Mesodermal cell (in vitro differentiated cells): ENCODE results near the gene CRNN.

Experiments used
- H3K27ac ChIP-seq: 2 replicates; pipeline ENCODE4 v1.7.0; 2013; ENCODE audit warnings: mild to moderate bottlenecking, low read depth, low read length, moderate library complexity; ENCODE audit not compliant: severe bottlenecking
- H3K36me3 ChIP-seq: 2 replicates; pipeline ENCODE4 v1.7.1; 2013; ENCODE audit warnings: mild to moderate bottlenecking, low read length, moderate library complexity; ENCODE audit not compliant: control insufficient read depth, insufficient read depth
- H3K4me1 ChIP-seq: one replicate; pipeline ENCODE4 v1.7.1; 2013; ENCODE audit warnings: mild to moderate bottlenecking, low read length; ENCODE audit not compliant: insufficient read depth, control insufficient read depth, poor library complexity, severe bottlenecking
- H3K4me3 ChIP-seq: 2 replicates; pipeline ENCODE4 v1.7.0; 2013; ENCODE audit warnings: low read length, control low read depth, mild to moderate bottlenecking; ENCODE audit not compliant: insufficient read depth, poor library complexity, severe bottlenecking; ENCODE audit errors: extremely low read depth
- H3K9me3 ChIP-seq: 2 replicates; pipeline ENCODE4 v1.7.1; 2013; ENCODE audit warnings: mild to moderate bottlenecking, low read length, moderate library complexity; ENCODE audit not compliant: control insufficient read depth
- WGBS, 2 experiments: methylation state at CpG; one replicate each; pipeline ENCODE4 v1.1.5; 2013; ENCODE audit warnings: missing lambda C conversion rate in 2 of 2; ENCODE audit not compliant: insufficient coverage in 2 of 2; 5-methylcytosine and 5-hydroxymethylcytosine counted together

CRNN gene

DNA sequence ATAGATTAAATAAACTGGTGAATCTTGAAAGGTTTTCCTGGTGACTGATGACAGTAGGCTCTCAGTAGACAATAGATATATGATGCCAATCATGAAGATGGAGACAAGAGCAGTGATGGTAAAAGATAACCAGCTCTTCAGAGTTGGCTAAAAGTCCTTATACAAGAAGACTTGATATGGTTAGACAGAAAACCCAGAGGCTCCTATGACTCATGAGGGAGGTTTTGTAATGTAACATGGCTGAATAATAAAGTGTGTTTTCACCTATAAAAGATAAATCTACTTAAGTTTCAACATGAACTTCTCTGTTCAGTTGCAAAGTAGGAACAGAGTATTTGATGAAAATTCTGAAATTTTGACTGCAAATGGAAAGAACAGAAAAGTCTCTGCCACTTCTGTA is 12.7 kb upstream of the CRNN start:
- Histone ChIP-seq H3K4me3 (no peak overlapping the region), H3K27ac (no peak overlapping the region)

DNA sequence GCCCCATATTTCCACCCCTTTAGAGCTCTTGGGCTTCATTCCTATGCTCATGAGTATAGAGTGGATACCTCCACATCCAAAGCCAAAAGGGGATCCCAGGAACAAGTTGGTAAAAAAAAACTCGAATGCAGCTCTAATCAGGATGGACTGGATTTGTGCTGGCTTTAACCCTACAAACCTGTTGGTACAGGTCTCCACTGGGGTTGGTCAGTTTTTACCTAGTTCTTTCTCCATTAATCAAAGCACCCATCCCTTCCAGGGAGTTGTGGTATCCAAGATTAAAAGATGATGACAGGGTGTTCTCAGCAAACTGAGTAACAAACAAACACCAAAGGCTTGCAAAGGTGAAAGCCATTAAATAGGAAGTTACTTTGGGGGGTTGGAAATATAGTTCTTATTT is 5.9 kb upstream of the CRNN start:
- H3K36me3 ChIP-seq, result no peaks in the 10 kb centered on the region

More for the DNA sequence above, 12.7 kb upstream of the CRNN start:
- peaks cover 45% of the 10 kb centered on the region for H3K9me3 ChIP-seq
- no peaks in the 10 kb centered on the region for H3K4me1 ChIP-seq
- H3K36me3 ChIP-seq, result no peaks in the 10 kb centered on the region

DNA sequence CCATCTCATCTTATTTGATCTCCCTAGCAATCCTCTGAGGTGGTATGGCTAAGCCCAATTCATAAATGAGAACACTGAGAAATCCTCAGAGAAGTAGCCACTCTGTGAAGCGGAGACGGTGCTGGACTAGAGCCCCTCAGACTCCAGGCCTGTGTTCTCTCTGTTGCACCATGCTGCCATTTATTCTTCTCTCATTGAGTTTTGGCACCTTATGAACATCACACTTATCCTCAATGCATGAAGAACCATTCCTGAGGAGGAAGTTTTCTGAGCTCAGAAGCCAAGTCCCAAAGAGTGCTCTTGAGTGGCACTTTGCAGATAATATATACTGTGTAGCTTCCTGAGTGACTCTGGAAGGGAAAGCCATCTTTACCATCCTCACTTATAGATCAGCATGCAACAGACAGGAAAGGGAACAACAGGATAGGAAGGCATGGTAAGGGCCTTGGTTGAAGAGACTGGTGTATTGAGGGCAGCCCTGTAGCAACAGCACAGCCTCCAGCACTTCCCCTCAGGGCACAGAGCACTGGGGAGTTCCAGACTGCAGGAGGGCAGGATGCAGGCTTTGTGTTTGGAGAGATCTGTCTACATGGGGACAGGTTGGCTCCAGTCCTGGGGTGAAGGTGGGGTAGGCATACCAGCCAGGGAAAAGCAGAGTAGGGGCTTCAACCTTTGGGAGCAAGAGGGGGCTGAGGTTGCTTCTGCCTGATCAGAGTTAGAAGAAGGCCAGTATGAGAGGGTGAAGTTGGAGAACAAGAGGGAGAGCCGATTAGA is 1.6 kb upstream of the CRNN start:
- H3K4me3 ChIP-seq, result no peak overlapping the region
- H3K4me1 ChIP-seq, result no peaks in the 10 kb centered on the region
- WGBS, 2 experiments, result 66 to 86% methylated on average over 3 of the region's 3 CpGs
- H3K36me3 ChIP-seq, result no peaks in the 10 kb centered on the region
- no peak overlapping the region for H3K27ac ChIP-seq
- peaks cover 70% of the 10 kb centered on the region for H3K9me3 ChIP-seq

More for the DNA sequence above, 5.9 kb upstream of the CRNN start:
- 40 to 50% methylated on average over 1 of the region's 1 CpG for WGBS, 2 experiments
- Histone ChIP-seq H3K27ac (no peak overlapping the region), H3K4me3 (no peak overlapping the region), H3K4me1 (no peaks in the 10 kb centered on the region), H3K9me3 (peaks cover 61% of the 10 kb centered on the region)

DNA sequence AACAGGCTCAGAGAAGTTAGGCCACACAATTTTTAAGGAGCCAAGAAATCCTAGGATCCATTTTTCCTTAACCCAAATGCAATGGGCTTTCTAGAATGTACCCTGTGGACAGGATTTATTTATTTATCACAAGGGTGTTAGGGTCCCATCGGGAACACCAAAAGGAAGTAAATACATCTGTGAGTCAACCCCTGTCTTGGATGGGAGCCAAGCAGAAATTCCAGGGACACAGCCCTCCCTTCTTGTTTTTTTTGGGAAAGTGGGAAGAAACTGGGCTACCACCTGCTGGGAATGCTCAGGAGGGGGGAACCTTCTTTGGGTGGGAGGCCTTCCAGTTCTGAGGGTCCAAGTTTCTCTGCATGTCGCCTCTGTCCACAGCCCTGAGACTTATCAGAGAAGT is 1.3 kb downstream of the CRNN start:
- 27 to 42% methylated on average over 2 of the region's 2 CpGs for WGBS, 2 experiments
- Histone ChIP-seq H3K27ac (no peak overlapping the region), H3K4me3 (no peak overlapping the region), H3K4me1 (no peaks in the 10 kb centered on the region), H3K36me3 (no peaks in the 10 kb centered on the region), H3K9me3 (peaks cover 72% of the 10 kb centered on the region)

DNA sequence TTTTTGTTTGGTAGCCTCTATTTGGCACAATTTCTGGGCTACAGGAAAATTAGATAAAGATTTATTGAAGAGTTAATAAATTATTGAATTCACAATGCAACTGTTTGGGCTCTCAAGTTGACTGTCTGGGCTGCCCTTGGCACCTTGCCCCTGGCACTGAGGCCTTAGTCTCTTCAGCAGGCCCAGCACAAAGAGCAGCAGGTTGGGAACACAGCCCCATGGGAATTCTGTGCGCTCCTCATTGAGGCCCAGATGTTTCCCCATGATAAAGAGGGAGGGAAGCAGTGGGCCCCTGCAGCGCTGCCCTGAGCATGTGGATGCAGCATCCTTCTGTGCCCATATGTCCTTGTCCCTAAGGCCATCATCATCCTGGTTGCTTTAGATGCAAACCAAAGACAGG is 2.9 kb downstream of the CRNN start:
- Histone ChIP-seq H3K4me3 (no peak overlapping the region), H3K27ac (no peak overlapping the region), H3K36me3 (no peaks in the 10 kb centered on the region), H3K9me3 (peaks cover 74% of the 10 kb centered on the region), H3K4me1 (no peaks in the 10 kb centered on the region)
- WGBS, 2 experiments, result 10% methylated on average over 1 of the region's 2 CpGs; no CpG with 5 or more reads in 1 of the 2 experiments

DNA sequence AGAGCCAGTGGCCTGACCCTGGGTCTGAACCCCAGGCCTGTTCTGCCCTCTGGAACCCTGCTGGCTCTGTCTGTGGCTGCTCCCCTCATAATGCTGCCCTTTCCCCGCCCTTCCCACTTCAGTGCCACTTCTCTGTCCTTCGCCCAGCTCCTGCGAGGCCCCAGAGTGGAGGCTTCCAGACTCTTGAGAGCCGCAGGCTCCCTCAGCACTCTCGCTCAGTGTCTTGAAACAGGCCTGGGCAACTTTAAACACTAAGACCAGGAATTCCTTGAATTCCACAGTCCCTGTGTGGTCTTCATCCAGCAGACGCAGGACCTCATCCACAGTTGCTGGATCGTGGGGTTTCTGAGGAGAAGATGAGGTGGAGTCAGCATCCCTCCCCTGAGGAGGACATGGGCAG is 3.5 kb downstream of the CRNN start:
- H3K36me3 ChIP-seq, result no peaks in the 10 kb centered on the region
- peaks cover 69% of the 10 kb centered on the region for H3K9me3 ChIP-seq
- H3K4me1 ChIP-seq, result no peaks in the 10 kb centered on the region
- H3K4me3 ChIP-seq, result no peak overlapping the region
- H3K27ac ChIP-seq, result no peak overlapping the region
- WGBS, 2 experiments, result 67 to 83% methylated on average over 5 to 6 of the region's 7 CpGs

DNA sequence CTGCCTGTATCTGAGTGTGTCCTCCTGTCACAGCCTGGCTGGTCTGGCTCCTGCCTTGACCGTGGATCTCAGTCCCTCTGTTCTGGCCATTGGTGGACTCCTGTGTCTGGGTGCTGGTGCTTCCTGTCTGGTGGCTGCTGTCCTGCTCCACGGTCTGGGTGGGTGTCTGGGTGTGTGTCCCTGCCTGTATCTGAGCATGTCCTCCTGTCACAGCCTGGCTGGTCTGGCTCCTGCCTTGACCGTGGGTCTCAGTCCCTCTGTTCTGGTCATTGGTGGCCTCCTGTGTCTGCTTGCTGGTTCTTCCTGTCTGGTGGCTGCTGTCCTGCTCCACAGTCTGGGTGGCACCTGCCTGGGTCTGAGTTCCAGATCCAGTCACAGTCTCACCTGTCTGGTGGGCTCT is 4.0 kb downstream of the CRNN start:
- Histone ChIP-seq H3K27ac (no peak overlapping the region), H3K4me1 (no peaks in the 10 kb centered on the region), H3K36me3 (no peaks in the 10 kb centered on the region), H3K9me3 (peaks cover 64% of the 10 kb centered on the region), H3K4me3 (no peak overlapping the region)
- WGBS, 2 experiments, result 66 to 69% methylated on average over 3 of the region's 3 CpGs

DNA sequence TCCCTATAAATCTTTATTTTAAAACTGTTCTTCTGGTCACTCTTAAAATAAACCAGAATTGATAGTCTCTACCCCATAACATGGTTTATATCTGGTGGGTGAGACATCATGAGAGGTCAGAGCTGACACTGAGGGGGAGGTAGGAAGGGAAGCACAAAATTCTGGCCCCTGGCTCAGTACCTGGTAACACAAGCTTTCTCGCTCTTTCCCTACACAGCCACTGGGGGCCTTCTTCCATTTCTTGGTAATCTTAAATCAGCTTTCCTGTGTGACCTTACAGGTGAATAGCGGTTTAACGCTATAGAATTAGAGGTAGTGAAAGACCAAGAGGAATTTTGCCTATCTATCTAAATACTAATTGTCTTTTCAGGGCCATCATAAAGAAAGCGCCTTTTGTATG is 5.4 kb downstream of the CRNN start:
- H3K27ac ChIP-seq, result no peak overlapping the region
- no peaks in the 10 kb centered on the region for H3K36me3 ChIP-seq
- no peak overlapping the region for H3K4me3 ChIP-seq
- peaks cover 63% of the 10 kb centered on the region for H3K9me3 ChIP-seq
- H3K4me1 ChIP-seq, result no peaks in the 10 kb centered on the region
- WGBS, 2 experiments, result 100% methylated on average over 1 of the region's 4 CpGs; no CpG with 5 or more reads in 1 of the 2 experiments

DNA sequence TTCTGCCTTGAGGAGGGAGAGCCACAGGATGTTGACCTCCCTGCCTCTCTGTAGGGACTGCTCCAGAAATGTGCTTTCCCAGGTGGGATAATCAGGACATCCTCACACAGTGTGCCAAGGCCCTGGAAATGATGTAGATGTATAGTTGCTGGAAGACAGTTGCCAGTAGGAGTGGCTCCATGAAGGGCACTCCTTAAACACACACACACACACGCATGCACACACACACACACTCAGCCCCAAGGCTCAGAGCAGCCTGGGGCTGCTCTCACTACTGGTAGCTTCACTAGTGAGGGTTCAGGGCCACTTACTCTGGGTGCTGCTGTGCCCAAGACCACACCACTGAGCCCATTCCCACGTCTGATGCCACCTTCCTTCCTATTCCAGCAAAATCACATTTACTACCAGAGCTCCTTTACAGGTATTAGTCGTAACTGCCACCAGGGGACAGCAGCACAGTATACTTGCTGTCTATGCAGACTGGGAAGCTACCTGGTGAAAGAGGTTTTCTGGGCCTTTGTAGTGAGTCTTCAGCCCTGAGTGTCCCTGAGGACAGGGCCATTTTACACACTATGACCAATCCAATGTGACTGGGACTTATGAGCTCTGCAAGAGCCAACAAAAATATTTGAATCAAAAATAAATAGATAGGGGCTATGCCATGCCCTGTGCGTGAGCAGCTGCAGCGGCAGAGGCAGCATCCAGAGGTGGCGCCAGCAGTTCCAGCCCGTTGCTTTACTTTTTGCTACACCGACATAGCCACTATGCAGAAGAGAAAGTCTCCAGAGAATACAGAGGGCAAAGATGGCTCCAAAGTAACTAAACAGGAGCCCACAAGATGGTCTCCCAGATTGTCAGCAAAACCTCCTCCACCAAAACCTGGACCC is 15.0 kb downstream of the CRNN start:
- H3K9me3 ChIP-seq, result peaks cover 36% of the 10 kb centered on the region
- 64 to 68% methylated on average over 7 to 8 of the region's 8 CpGs for WGBS, 2 experiments
- H3K4me1 ChIP-seq, result no peaks in the 10 kb centered on the region
- H3K36me3 ChIP-seq, result no peaks in the 10 kb centered on the region
- no peak overlapping the region for H3K4me3 ChIP-seq
- no peak overlapping the region for H3K27ac ChIP-seq

DNA sequence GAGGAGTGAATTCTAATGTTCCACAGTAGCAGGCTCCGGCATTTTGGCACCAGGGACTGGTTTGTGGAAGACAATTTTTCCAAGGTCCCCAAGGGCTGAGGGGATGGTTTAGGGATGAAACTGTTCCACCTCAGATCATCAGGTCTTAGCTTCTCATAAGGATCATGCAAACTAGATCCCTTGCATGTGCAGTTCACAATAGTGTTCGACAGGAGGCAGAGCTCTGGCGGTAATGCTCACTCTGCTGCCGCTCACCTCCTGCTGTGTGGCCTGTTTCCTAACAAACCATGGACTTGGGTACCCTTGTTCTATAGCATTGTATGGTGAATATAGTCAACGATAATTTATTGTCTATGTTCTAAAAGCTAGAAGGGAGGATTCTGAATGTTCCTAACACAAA is 16.6 kb downstream of the CRNN start:
- peaks cover 47% of the 10 kb centered on the region for H3K9me3 ChIP-seq
- no peaks in the 10 kb centered on the region for H3K36me3 ChIP-seq
- no peak overlapping the region for H3K4me3 ChIP-seq
- no peak overlapping the region for H3K27ac ChIP-seq
- WGBS, 2 experiments, result 63 to 64% methylated on average over 4 to 5 of the region's 5 CpGs
- no peaks in the 10 kb centered on the region for H3K4me1 ChIP-seq

DNA sequence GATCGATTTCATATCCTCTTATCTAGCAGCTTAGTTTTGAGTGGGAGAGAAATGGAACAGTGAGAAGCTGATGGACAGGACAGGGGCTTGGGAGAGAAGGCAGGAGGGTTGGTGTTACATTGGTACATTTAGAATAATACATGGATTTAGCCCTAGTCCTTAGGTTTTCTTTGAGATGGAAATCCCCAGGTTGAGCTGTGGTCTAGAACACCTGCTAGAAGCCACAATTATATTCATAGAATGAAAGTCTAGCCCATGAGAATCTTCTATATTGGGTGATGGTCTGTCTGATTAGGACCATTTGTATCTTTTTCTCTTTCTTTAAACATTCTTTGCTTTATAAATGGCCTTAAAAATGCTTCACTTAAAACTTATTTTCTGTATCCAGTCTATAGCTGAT is 19.9 kb downstream of the CRNN start:
- Histone ChIP-seq H3K9me3 (peaks cover 54% of the 10 kb centered on the region), H3K4me3 (no peak overlapping the region), H3K4me1 (no peaks in the 10 kb centered on the region), H3K27ac (no peak overlapping the region), H3K36me3 (no peaks in the 10 kb centered on the region)
- WGBS, 2 experiments, result no CpG with 5 or more reads among the region's 1 CpG
